Right ventricle myocardium superior (tissue), 1 donor: ENCODE data around the gene APLP1. TPM values are rescaled to one million over a fixed set of nuclear protein-coding genes. Genes with fewer than 3 reads are reported as not detected.
"Not testable (repeated sequence)": the region's sequence is repeated elsewhere in the genome, so short reads cannot be mapped to it uniquely, and the experiment has no call there.

ENCODE experiments used
- ATAC-seq: fragments of 200-7000 bp; cut with Tn5 transposase; one replicate; pipeline ENCODE4 v1.9.1; 2020; ENCODE audit warnings: mild to moderate bottlenecking; ENCODE audit not compliant: poor library complexity
- DNase-seq: peaks from one replicate; pipeline ENCODE4 v3.0.0-alpha.2; 2020
- intact Hi-C: fragments of 100-400 bp; cut with DNase I; formaldehyde crosslinking; loops from one replicate; pipeline ENCODE4 v1.11.2; 2022
- total RNA-seq: library from RNA; stranded (reverse); fragmentation: NEBNext Ultra II Directional; extraction: Animal tissue kit (Norgen Biotek cat#: 25700); gene quantifications from one replicate; pipeline ENCODE4 v1.2.1, GENCODE V29; 2021
- donor health status: DM: no; HTN: yes; CAD: no; lungs with severe emphysema.

APLP1 gene
- total RNA-seq, 1 donor from 2014 or later: 17.8 TPM

GRCh38 chr19:35898499-35898809 lies 30.1 kb downstream of the APLP1 start:
- peak; percentile 2 for ATAC-seq
- intact Hi-C loops: no loop called here
- DNase-seq: no peak

GRCh38 chr19:35899547-35900214 lies 31.3 kb downstream of the APLP1 start:
- peak; percentile 90 for DNase-seq
- intact Hi-C loops: no loop called here
- peak; percentile 92 for ATAC-seq

- ATAC-seq (no peak), DNase-seq (no peak)
- intact Hi-C loops: no loop called here
Measured at GRCh38 chr19:35901055-35901644, 32.8 kb downstream of the APLP1 start.

- DNase-seq (no peak), ATAC-seq (no peak)
- intact Hi-C loops: no loop called here
Measured at GRCh38 chr19:35901854-35902661, 33.7 kb downstream of the APLP1 start, which contains the start of gene HCST. Gene HCST, plus strand, starts transcription at chr19:35902529. Its CDS starts 65 bp downstream, at chr19:35902594.

- intact Hi-C loops: no loop called here
- DNase-seq: no peak
- no peak for ATAC-seq
Measured at GRCh38 chr19:35902870-35903475, 34.6 kb downstream of the APLP1 start.

- peak; percentile 2 for ATAC-seq
- DNase-seq: peak; percentile 84
- intact Hi-C loops: no loop called here
Measured at GRCh38 chr19:35903550-35904179, 35.3 kb downstream of the APLP1 start.

- ATAC-seq (no peak), DNase-seq (no peak)
- intact Hi-C loops: no loop called here
Measured at GRCh38 chr19:35904311-35905068, 36.1 kb downstream of the APLP1 start.

GRCh38 chr19:35905178-35905727 lies 36.9 kb downstream of the APLP1 start:
- intact Hi-C loops: no loop called here
- ATAC-seq (no peak), DNase-seq (no peak)

GRCh38 chr19:35907377-35907745 lies 39.0 kb downstream of the APLP1 start:
- no peak for DNase-seq
- intact Hi-C loops: no loop called here
- no peak for ATAC-seq

GRCh38 chr19:35908010-35908441 lies 39.7 kb downstream of the APLP1 start, which contains the start of gene TYROBP:
Gene TYROBP, minus strand, starts transcription at chr19:35908295. Its CDS starts 67 bp downstream, at chr19:35908228.
- DNase-seq: peak; percentile 77
- intact Hi-C loops: no loop called here
- peak; percentile 63 for ATAC-seq

GRCh38 chr19:35908973-35909683 lies 40.8 kb downstream of the APLP1 start:
- DNase-seq: peak; percentile 90
- intact Hi-C loops: no loop called here
- peak; percentile 75 for ATAC-seq

GRCh38 chr19:35909684-35910035 lies 41.3 kb downstream of the APLP1 start:
- DNase-seq (no peak), ATAC-seq (no peak)
- intact Hi-C loops: no loop called here

- ATAC-seq, intact Hi-C loops, DNase-seq: not testable (repeated sequence)
Measured at GRCh38 chr19:35910355-35910754, 42.0 kb downstream of the APLP1 start.

- ATAC-seq: no peak
- intact Hi-C loops: no loop called here
- DNase-seq: no peak
Measured at GRCh38 chr19:35911173-35911572, 42.8 kb downstream of the APLP1 start.

- ATAC-seq (no peak), DNase-seq (no peak)
- intact Hi-C loops: no loop called here
Measured at GRCh38 chr19:35911790-35912189, 43.4 kb downstream of the APLP1 start.

- ATAC-seq: no peak
- no peak for DNase-seq
- intact Hi-C loops: no loop called here
Measured at GRCh38 chr19:35913589-35913988, 45.2 kb downstream of the APLP1 start.

GRCh38 chr19:35915443-35915842 lies 47.1 kb downstream of the APLP1 start:
- DNase-seq (no peak), ATAC-seq (no peak)
- intact Hi-C loops: no loop called here
